GM10248 (cell line): ENCODE data around the gene NFU1.

Experiments used
- CTCF ChIA-PET: fragments of 300-600 bp; sonication (Branson Sonifier 250); formaldehyde crosslinking; extraction: SDS; loops from one replicate; lab custom pipeline; 2021; ENCODE audit warnings: antibody characterized with exemption; lab: Yijun Ruan, JAX
- POLR2A ChIA-PET: fragments of 350-650 bp; sonication (Branson Sonifier 250); formaldehyde crosslinking; extraction: SDS; loops from one replicate; lab custom pipeline; 2020; ENCODE audit warnings: antibody characterized with exemption; lab: Yijun Ruan, JAX
- DNase-seq: peaks from one replicate; pipeline ENCODE4 v3.0.0; 2012; ENCODE audit errors: extremely low spot score
- CTCF ChIP-seq: IDR thresholded peaks from 2 replicates; pipeline ENCODE4 v1.5.1; 2012; ENCODE audit warnings: mild to moderate bottlenecking, low read depth; ENCODE audit errors: extremely low read depth, missing control alignments, control extremely low read depth

The NFU1 gene

DNA sequence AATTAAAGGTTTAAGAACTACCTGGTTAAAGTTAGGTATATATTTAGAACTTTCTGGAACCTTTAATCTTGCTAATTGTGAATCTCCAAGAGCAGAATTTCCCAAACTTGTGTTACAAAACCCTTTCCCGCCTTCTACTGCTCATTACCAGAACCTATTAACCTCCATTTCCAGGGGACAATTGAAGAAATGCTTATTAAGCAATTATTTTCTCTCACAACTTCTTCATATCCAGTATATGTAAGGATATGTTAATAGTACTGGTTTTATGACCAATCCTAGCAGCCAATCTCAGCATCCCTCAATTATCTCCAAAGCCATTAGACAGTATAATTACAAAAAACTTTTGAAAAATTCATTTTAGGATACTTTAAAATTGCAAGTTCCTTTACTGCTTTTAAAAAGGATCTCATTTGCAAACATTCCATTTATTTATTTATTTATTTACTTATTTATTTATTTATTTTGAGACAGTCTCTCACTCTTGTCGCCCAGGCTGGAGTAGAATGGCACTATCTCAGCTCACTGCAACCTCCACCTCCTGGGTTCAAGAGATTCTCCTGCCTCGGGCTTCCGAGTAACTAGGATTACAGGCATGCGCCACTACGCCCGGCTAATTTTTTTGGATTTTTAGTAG, 53.9 kb downstream of the NFU1 start:
- DNase-seq, result no peak
- no peak for TF ChIP-seq CTCF
- CTCF ChIA-PET, result interaction anchor here (0.8 kb wide), 1 partner anchor 7 kb away, joined by 3 read pairs; no protein-coding TSS in a partner anchor
- POLR2A ChIA-PET, result interaction anchor here (0.5 kb wide), 1 partner anchor 13 kb away, joined by 9 read pairs; no protein-coding TSS in a partner anchor

DNA sequence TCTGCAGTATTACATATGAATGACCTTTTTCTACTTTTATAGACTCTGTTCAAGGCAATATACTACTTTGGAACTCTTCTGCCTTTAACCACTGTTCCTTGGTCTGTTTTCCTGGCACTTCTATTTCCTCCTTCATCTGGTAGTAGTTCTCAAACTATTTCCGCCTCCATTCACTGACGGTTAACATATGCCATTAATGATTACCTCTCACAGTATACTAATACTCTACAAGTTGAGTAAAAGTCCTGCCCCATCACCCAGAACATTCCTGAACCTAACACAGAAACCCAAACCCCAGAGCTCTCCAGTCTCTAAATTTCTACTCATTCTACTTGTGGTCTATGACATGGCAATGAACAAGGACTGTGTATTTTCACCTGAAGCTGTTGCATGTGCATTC, 54.7 kb downstream of the NFU1 start:
- ChIA-PET CTCF (no interaction called here), POLR2A (interaction anchor here (0.5 kb wide), 1 partner anchor 12 kb away, joined by 9 read pairs; no protein-coding TSS in a partner anchor)
- no peak for DNase-seq
- no peak for TF ChIP-seq CTCF

- CTCF ChIA-PET, result no interaction called here
- DNase-seq, result no peak
- TF ChIP-seq CTCF, result no peak
- POLR2A ChIA-PET, result no interaction called here
Measured at GRCh38 chr2:69381337-69381737, 55.9 kb downstream of the NFU1 start.

DNA sequence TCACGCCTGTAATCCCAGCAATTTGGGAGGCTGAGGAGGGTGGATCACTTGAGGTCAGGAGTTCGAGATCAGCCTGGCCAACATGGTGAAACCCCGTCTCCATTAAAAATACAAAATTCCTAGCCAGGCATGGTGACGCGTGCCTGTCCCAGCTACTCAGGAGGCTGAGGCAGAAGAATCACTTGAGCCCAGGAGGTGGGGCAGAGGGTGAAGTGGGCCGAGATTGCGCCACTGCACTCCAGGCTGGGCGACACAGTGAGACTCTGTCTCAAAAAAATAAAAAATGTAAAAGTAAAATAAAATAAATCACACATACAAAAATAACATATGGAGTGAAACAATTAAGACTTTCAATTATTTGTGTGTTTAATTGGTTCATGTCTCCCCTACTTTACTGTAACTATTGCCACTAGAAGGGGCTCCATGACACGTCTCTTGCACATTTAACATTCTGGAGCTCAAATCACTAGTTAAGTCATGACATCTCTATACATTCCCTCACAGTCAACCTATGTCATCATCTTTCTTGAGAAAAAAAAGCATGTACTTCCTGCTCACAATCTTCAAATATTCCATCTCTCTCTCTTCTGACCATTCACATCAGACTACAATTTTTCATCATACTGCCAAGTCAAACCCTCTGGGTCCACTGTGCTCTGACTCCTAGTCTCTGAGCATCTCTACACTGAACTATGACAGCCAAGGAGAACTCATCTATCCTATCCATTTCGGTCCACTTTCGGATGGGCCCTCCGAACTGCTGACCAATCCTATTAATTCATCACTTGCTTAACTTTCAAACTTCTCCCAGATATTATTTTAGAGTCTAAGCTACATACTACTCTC, 56.9 kb downstream of the NFU1 start:
- POLR2A ChIA-PET, result no interaction called here
- TF ChIP-seq CTCF, result no peak
- DNase-seq, result no peak
- CTCF ChIA-PET, result interaction anchor here (1.1 kb wide), 1 partner anchor 13 kb away, joined by 3 read pairs; no protein-coding TSS in a partner anchor

DNA sequence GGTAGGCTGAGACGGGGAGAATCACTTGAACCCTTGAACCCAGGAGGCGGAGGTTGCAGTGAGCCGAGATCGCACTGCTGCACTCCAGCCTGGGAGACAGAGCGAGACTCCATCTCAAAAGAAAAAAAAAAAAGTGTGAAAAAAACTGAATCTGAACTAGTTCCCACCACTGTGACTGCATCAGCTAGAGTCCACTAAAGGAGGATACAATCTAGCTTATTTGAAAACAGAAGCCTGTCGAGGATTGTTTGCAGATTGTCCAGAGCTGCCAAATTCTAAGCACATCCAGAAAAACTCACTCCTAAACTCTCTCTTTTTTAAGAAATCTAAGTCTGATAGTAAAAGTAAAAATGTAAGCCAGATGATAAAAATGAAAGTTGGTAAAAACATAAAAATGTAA, 60.8 kb downstream of the NFU1 start:
- no peak for TF ChIP-seq CTCF
- ChIA-PET CTCF (interaction anchor here (0.9 to 3.5 kb wide), 12 partner anchors 8 to 340 kb away, joined by 3 to 18 read pairs (median 6); partner anchors contain the start of gene GFPT1), POLR2A (interaction anchor here (0.5 to 0.7 kb wide), 2 partner anchors 8 to 12 kb away, joined by 3 to 4 read pairs; no protein-coding TSS in a partner anchor)
- no peak for DNase-seq
